Kidney capillary endothelial cell (primary cell): ENCODE measurements around the gene HMMR.
A peak's percentile ranks its signal among the peaks of the same experiment; 100 is the strongest.
"Not testable (repeated sequence)": the region's sequence is repeated elsewhere in the genome, so short reads cannot be mapped to it uniquely, and the experiment has no call there.

ENCODE experiments used
- DNase-seq: peaks from one replicate; pipeline ENCODE4 v3.0.0-alpha.2; 2018; ENCODE audit warnings: low spot score

The HMMR gene, protein sequence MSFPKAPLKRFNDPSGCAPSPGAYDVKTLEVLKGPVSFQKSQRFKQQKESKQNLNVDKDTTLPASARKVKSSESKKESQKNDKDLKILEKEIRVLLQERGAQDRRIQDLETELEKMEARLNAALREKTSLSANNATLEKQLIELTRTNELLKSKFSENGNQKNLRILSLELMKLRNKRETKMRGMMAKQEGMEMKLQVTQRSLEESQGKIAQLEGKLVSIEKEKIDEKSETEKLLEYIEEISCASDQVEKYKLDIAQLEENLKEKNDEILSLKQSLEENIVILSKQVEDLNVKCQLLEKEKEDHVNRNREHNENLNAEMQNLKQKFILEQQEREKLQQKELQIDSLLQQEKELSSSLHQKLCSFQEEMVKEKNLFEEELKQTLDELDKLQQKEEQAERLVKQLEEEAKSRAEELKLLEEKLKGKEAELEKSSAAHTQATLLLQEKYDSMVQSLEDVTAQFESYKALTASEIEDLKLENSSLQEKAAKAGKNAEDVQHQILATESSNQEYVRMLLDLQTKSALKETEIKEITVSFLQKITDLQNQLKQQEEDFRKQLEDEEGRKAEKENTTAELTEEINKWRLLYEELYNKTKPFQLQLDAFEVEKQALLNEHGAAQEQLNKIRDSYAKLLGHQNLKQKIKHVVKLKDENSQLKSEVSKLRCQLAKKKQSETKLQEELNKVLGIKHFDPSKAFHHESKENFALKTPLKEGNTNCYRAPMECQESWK

DNA sequence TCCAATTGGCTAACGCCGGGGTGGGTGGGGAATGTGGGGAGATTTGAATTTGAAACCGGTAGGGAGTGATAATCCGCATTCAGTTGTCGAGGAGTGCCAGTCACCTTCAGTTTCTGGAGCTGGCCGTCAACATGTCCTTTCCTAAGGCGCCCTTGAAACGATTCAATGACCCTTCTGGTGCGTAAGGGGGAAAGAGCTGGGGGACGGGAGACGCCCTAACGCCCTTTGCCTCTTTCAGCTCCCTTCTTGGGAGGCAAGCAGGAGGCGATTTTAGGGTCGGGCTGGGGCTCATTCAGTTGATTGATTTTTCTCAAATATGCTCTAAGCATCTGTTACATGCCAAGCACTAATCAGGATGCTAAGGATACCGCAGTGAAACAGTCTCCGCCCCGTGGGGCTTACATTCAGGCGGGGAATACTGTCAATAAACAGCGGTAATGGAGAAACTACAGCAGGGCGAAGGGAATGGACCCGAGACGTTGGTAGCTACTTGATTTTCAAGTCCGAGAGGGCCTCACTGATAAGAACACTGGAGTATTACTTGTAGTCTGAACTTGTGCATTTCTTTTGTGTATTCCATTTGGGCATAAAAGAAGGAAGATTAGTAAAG, at the start of gene HMMR:
HMMR (plus strand) TSS at position 71 of the 610 bp plus-strand sequence; CDS start at position 132, 61 bp downstream.
- no peak for DNase-seq

- DNase-seq, result not testable (repeated sequence)
Measured at GRCh38 chr5:163415673-163416072, 44.8 kb upstream of the HMMR start.

DNA sequence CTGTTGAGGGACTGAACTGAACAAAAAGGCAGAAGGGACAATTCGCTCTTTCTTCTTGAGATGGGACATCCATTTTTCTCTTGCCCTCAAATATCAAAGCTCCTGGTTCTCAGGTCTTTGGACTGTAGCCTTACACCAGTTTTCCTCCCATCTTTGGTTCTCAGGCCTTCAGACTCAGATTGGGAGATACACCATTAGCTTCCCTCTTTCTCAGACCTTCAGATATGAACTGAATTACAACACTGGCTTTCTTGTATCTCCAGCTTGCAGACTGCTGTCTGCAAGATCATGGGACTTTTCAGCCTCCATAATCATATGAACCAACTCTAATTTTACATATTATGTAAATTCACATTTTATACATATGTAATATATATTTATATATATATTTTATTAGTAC, 35.6 kb upstream of the HMMR start:
- no peak for DNase-seq

GRCh38 chr5:163426128-163426527, 34.3 kb upstream of the HMMR start:
- not testable (repeated sequence) for DNase-seq

DNA sequence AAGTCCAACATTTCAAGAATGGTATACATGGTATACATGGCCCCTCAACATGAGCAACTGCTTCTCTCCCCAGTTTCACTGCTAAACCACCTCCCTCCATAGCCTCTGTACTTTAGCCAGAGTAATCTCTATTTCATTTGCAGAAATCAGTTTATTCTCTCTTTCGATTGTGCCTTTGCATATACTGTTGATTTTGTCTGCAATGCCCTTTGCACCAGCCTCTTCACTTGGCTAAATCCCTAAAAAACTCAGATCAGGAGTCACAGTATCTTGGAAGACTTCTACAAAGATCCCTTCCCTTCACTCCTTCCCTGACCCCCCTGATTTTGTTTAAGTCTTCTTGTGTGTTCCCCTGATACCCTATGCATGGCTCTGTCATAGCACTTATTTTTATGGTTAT, 27.9 kb upstream of the HMMR start:
- DNase-seq, result no peak

DNA sequence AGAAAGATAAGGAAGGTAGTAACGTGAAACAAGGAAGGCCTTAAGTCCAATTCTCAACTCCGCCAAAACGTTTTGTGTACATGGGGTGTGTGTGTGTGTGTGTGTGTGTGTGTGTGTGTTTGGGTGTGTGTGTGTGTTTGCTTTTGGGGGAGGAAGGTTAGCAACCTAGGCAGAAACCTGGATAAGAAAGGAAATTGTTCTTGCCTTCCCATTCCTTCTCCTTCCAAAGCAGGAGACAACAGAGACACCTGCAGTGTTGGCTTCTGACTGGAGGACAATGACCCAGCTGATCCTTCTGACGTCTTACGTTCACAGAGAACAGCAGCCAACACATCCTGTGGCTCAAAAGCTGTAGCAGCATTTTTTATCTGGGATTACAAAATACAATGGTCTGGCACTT, 27.2 kb upstream of the HMMR start:
- DNase-seq, result no peak

DNA sequence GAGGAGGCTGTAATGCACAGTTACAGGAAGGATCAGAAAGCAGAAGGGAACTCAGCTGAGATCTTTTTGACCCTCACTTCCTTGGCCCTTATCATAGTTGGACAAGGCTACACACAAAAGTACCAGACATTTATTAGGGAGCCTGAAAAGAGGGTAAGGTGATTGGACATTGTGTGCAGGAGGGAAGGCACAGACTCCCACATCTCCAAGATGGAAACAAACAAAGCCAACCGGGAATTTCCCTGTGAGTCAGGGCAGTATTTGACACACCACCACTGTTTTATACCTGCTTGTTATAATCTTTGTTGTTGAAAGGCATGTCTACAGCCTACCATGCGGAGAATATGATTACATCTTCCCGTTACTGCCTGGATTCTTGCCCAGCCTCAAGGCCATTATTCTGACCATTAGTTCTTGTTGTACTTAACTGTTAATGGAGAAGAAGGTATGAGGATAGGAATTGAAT, 26.0 kb upstream of the HMMR start:
- no peak for DNase-seq

DNA sequence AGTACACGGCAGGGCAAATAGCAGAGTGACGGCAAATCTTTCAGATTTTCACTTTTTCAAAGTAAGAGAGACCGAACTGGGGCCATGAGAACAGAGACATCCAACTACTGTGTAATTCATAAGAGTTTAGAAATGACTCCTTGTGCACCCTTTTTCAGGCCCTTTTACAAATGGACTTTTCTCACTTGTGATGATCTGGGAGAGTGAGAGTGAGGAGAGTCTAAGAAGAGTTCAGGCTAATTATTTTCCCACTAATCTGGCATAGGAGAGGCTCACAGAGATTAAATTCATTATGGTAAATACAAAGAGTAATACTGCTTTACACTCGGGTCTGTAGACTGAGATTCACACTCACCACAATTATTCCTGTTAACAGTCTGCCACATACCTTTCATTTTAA, 23.9 kb upstream of the HMMR start:
- no peak for DNase-seq

- DNase-seq, result no peak
Measured at GRCh38 chr5:163437011-163437308, 23.5 kb upstream of the HMMR start.

GRCh38 chr5:163437309-163438182, 22.9 kb upstream of the HMMR start, which contains the start of gene CCNG1:
CCNG1 (plus strand) TSS chr5:163437595; CDS start chr5:163439257, 1,662 bp downstream.
- DNase-seq, result peak; percentile 94

DNA sequence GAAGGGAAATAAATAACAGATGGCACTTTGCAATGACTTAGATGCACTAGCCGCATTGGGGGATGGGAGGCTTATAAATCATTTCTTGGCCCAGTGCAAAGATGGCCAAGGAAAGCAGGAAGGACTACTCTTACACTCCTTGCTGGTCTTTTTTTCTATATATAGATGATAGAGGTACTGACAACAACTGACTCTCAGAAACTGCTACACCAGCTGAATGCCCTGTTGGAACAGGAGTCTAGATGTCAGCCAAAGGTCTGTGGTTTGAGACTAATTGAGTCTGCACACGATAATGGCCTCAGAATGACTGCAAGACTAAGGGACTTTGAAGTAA, 21.4 kb upstream of the HMMR start:
- no peak for DNase-seq

GRCh38 chr5:163440954-163441353, 19.5 kb upstream of the HMMR start:
- DNase-seq, result no peak

- DNase-seq, result no peak
Measured at GRCh38 chr5:163444526-163444925, 15.9 kb upstream of the HMMR start.

DNA sequence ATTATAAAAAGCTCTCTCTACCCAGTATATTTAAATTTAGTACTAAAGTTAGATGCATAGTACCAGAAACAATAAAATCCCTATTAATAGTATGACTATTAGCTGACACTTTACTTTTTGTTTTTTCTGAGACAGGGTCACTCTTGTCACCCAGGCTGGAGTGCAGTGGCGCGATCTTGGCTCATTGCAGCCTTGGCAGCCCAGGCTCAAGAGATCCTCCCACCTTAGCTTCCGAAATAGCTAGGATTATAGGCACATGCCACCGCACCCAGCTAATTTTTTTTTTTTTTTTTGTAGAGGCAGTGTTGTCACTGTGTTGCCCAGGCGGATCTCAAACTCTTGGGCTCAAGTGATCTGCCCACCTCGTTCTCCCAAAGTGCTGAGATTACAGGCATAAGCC, 15.1 kb upstream of the HMMR start:
- DNase-seq, result no peak

GRCh38 chr5:163447191-163447590, 13.2 kb upstream of the HMMR start:
- DNase-seq, result no peak

- no peak for DNase-seq
Measured at GRCh38 chr5:163447875-163448274, 12.6 kb upstream of the HMMR start.

- no peak for DNase-seq
Measured at GRCh38 chr5:163448491-163448890, 11.9 kb upstream of the HMMR start.

GRCh38 chr5:163451489-163451888, 8.9 kb upstream of the HMMR start:
- no peak for DNase-seq

DNA sequence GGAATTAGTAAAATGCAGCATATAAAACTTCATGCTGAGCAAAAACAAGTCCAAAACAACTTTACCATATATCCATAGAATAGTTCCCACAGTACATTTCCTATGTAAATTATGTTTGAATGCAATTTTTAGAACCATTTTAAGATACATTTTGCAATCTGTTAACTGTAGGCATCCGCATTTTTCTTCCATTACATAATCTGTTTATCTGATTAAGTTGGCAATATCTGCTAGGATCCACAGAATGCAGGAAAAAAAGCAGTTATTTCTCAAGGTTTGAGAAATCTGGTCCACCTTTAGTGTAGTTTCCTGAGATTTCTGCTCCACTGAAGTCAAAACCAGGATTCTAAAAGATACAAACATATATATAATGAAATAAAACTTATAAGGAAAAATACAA, 6.7 kb upstream of the HMMR start:
- DNase-seq, result no peak

GRCh38 chr5:163455406-163455805, 5.0 kb upstream of the HMMR start:
- not testable (repeated sequence) for DNase-seq

DNA sequence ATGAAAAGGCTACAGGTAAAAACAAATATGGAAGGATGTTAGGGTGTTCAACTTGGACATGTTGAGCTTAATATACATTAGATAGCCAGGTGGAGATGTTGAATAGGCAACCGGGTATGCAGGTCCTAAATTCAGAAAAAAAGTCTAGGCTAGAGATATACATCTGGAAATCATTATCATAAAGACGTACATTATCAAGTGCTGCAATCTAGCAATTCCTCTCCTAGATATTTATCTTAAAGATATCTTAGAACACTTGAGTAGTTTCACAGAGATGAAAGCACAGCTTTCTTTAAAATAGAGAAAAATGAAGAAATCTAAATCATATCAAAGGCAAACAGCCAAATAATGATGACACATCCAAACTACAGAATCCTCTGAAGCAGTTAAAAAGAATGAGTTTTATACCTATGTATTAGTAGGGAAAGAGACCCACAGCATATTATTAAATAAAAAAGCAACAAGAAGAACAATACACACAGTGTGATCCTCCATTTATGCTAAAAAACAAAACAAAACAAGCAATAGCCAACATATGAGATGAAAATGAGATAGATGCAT, 4.3 kb upstream of the HMMR start:
- no peak for DNase-seq

DNA sequence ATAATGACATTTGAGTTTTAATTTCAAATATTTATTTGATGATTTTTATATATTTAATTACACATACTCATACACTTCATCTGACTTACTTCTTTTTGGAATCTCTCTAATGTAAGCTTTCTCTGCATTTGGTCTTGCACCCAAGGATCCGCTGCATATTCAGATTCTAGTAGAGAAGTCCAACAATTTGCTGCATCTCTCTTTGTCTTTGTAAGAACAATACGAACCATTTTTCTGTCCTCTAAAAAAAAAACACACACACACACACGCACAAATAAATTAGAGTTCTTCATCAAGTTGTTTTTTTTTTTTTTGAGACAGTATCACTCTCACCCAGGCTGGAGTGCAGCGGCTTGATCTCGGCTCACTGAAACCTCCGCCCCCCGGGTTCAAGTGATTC, 3.6 kb upstream of the HMMR start:
- DNase-seq, result no peak
